Measurements from ENCODE around the gene POLR1B.
"Not testable (repeated sequence)": the region's sequence is repeated elsewhere in the genome, so short reads cannot be mapped to it uniquely, and the experiment has no call there.

GRCh38 chr2:112609320-112609719 is 67.1 kb downstream of the POLR1B start:
- not testable (repeated sequence) for TF ChIP-seq CTCF (IDR thresholded peaks at IDR 0.05); POLR2A (IDR thresholded peaks at IDR 0.05; ENCODE audit: low read depth)
